H1 (cell line): Measurements from ENCODE around the gene IL1RAPL1. TPM values are rescaled to one million over a fixed set of nuclear protein-coding genes. Genes with fewer than 3 reads are reported as not detected.

Source experiments
- polyA plus RNA-seq, 7 experiments: library from polyadenylated mRNA; depleted of rRNA in 3 of 7; stranded (reverse) in 5 of 7; unstranded in 2 of 7; fragments of >200 nt in 5 of 7; fragments of 200-250 nt in 2 of 7; gene quantifications; 1 replicate in 5 of 7; 2 replicates in 1 of 7; 4 replicates in 1 of 7; pipeline versions ENCODE4 v1.2.1 to v1.2.3, GENCODE V29; 2011 to 2013; ENCODE audit warnings: missing spikeins in 2 of 7, mixed read lengths in 2 of 7
- total RNA-seq: library from RNA; stranded (reverse); fragmentation: NEBNext Ultra II Directional; extraction: Animal tissue kit (Norgen Biotek cat#: 25700); gene quantifications from 2 replicates; pipeline ENCODE4 v1.2.1, GENCODE V29; 2021
- TF ChIP-seq, protein P1 (sequence below): fragments of 300-600 bp; sonication (generic); IDR thresholded peaks from 2 replicates; pipeline ENCODE4 v1.7.1; 2012; ENCODE audit warnings: low read length, moderate library complexity, mild to moderate bottlenecking, inconsistent platforms; ENCODE audit not compliant: insufficient replicate concordance

The IL1RAPL1 gene
- total and polyA plus RNA-seq, 2 of the 8 experiments (the other 6 are each of a cell fraction or from before 2014, with no cell fraction given): 0.11 to 0.35 TPM

DNA sequence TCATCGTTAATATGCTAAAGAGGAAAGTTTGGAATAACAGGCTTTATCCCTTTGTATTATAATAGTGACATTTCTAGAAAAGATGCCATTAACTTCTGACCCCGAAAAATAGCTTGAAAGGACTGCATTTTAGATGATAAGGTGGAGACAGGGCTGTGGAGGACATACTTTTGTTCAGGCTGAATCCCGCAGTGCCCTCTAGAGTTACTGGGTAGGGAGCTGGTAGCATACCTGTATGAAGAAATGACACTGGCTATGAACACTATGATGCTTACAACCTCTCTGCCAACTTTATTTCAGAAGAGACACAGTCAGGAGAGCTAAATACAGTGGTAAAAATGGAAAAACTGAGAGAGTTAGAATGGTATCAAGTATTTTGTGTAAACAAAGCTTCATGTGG lies 8.1 kb downstream of the IL1RAPL1 start (continued):
- TF ChIP-seq, protein P1, sequence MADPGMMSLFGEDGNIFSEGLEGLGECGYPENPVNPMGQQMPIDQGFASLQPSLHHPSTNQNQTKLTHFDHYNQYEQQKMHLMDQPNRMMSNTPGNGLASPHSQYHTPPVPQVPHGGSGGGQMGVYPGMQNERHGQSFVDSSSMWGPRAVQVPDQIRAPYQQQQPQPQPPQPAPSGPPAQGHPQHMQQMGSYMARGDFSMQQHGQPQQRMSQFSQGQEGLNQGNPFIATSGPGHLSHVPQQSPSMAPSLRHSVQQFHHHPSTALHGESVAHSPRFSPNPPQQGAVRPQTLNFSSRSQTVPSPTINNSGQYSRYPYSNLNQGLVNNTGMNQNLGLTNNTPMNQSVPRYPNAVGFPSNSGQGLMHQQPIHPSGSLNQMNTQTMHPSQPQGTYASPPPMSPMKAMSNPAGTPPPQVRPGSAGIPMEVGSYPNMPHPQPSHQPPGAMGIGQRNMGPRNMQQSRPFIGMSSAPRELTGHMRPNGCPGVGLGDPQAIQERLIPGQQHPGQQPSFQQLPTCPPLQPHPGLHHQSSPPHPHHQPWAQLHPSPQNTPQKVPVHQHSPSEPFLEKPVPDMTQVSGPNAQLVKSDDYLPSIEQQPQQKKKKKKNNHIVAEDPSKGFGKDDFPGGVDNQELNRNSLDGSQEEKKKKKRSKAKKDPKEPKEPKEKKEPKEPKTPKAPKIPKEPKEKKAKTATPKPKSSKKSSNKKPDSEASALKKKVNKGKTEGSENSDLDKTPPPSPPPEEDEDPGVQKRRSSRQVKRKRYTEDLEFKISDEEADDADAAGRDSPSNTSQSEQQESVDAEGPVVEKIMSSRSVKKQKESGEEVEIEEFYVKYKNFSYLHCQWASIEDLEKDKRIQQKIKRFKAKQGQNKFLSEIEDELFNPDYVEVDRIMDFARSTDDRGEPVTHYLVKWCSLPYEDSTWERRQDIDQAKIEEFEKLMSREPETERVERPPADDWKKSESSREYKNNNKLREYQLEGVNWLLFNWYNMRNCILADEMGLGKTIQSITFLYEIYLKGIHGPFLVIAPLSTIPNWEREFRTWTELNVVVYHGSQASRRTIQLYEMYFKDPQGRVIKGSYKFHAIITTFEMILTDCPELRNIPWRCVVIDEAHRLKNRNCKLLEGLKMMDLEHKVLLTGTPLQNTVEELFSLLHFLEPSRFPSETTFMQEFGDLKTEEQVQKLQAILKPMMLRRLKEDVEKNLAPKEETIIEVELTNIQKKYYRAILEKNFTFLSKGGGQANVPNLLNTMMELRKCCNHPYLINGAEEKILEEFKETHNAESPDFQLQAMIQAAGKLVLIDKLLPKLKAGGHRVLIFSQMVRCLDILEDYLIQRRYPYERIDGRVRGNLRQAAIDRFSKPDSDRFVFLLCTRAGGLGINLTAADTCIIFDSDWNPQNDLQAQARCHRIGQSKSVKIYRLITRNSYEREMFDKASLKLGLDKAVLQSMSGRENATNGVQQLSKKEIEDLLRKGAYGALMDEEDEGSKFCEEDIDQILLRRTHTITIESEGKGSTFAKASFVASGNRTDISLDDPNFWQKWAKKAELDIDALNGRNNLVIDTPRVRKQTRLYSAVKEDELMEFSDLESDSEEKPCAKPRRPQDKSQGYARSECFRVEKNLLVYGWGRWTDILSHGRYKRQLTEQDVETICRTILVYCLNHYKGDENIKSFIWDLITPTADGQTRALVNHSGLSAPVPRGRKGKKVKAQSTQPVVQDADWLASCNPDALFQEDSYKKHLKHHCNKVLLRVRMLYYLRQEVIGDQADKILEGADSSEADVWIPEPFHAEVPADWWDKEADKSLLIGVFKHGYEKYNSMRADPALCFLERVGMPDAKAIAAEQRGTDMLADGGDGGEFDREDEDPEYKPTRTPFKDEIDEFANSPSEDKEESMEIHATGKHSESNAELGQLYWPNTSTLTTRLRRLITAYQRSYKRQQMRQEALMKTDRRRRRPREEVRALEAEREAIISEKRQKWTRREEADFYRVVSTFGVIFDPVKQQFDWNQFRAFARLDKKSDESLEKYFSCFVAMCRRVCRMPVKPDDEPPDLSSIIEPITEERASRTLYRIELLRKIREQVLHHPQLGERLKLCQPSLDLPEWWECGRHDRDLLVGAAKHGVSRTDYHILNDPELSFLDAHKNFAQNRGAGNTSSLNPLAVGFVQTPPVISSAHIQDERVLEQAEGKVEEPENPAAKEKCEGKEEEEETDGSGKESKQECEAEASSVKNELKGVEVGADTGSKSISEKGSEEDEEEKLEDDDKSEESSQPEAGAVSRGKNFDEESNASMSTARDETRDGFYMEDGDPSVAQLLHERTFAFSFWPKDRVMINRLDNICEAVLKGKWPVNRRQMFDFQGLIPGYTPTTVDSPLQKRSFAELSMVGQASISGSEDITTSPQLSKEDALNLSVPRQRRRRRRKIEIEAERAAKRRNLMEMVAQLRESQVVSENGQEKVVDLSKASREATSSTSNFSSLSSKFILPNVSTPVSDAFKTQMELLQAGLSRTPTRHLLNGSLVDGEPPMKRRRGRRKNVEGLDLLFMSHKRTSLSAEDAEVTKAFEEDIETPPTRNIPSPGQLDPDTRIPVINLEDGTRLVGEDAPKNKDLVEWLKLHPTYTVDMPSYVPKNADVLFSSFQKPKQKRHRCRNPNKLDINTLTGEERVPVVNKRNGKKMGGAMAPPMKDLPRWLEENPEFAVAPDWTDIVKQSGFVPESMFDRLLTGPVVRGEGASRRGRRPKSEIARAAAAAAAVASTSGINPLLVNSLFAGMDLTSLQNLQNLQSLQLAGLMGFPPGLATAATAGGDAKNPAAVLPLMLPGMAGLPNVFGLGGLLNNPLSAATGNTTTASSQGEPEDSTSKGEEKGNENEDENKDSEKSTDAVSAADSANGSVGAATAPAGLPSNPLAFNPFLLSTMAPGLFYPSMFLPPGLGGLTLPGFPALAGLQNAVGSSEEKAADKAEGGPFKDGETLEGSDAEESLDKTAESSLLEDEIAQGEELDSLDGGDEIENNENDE: no peak
